Liver (tissue), 9 donors: ENCODE results near the gene LOX. TPM values are rescaled to one million over a fixed set of nuclear protein-coding genes. Genes with fewer than 3 reads are reported as not detected.

ENCODE experiments used
- DNase-seq: peaks from one replicate; pipeline ENCODE4 v3.0.0-alpha.2; 2017; ENCODE audit warnings: low spot score
- H3K27ac ChIP-seq, 2 donors: one replicate each; pipeline ENCODE4 v1.7.0; 2013; ENCODE audit warnings: inconsistent platforms in 2 of 2, low read length in 2 of 2, control low read depth in 1 of 2, low read depth in 1 of 2, mild to moderate bottlenecking in 1 of 2
- H3K27me3 ChIP-seq, 4 donors: one replicate each; pipeline versions ENCODE4 v1.6.1 to v1.7.0; 2013; ENCODE audit warnings: low read length in 3 of 4, inconsistent platforms in 1 of 4, mild to moderate bottlenecking in 1 of 4, moderate library complexity in 1 of 4; ENCODE audit not compliant: control insufficient read depth in 4 of 4, insufficient read depth in 4 of 4
- H3K36me3 ChIP-seq, 4 donors: one replicate each; pipeline versions ENCODE4 v1.6.1 to v1.7.0; 2013; ENCODE audit warnings: low read length in 3 of 4, mild to moderate bottlenecking in 3 of 4, low read depth in 1 of 4, moderate library complexity in 1 of 4; ENCODE audit not compliant: control insufficient read depth in 4 of 4, insufficient read depth in 3 of 4
- H3K4me1 ChIP-seq, 4 donors: one replicate each; pipeline versions ENCODE4 v1.6.1 to v1.7.0; 2013; ENCODE audit warnings: low read length in 3 of 4, mild to moderate bottlenecking in 3 of 4, moderate library complexity in 1 of 4; ENCODE audit not compliant: control insufficient read depth in 4 of 4, insufficient read depth in 4 of 4
- H3K4me3 ChIP-seq, 3 donors: one replicate each; pipeline versions ENCODE4 v1.6.1 to v1.7.0; 2013; ENCODE audit warnings: low read length in 3 of 3, control low read depth in 1 of 3, low read depth in 1 of 3, mild to moderate bottlenecking in 1 of 3
- H3K9ac ChIP-seq, 2 donors: one replicate each; pipeline ENCODE4 v1.7.0; 2013; ENCODE audit warnings: low read length in 2 of 2, mild to moderate bottlenecking in 2 of 2, moderate library complexity in 2 of 2, control low read depth in 1 of 2, low read depth in 1 of 2
- H3K9me3 ChIP-seq, 4 donors: one replicate each; pipeline versions ENCODE4 v1.6.1 to v1.7.0; 2013; ENCODE audit warnings: low read length in 3 of 4; ENCODE audit not compliant: control insufficient read depth in 4 of 4
- ATF3 ChIP-seq: IDR thresholded peaks from 2 replicates; pipeline ENCODE4 v1.6.1; 2016; ENCODE audit warnings: antibody characterized with exemption
- EGR1 ChIP-seq, 2 donors: IDR thresholded peaks; 2 replicates each; pipeline ENCODE4 v1.6.1; 2016 to 2018; ENCODE audit warnings: antibody characterized with exemption in 2 of 2, low read depth in 2 of 2
- FOXA2 ChIP-seq: IDR thresholded peaks from 2 replicates; pipeline ENCODE4 v1.6.1; 2016; ENCODE audit warnings: antibody characterized with exemption
- GABPA ChIP-seq, 2 donors: IDR thresholded peaks in 1 of 2; conservative IDR thresholded peaks in 1 of 2; 2 replicates each; pipeline ENCODE4 v1.6.1; 2016; ENCODE audit warnings: antibody characterized with exemption in 2 of 2, mild to moderate bottlenecking in 1 of 2, moderate library complexity in 1 of 2
- HNF4A ChIP-seq, 2 donors: conservative IDR thresholded peaks; 2 replicates each; pipeline ENCODE4 v1.6.1; 2016; ENCODE audit warnings: antibody characterized with exemption in 2 of 2, mild to moderate bottlenecking in 2 of 2
- JUND ChIP-seq, 2 donors: IDR thresholded peaks; 2 replicates each; pipeline ENCODE4 v1.6.1; 2016; ENCODE audit warnings: antibody characterized with exemption in 2 of 2
- NR2F2 ChIP-seq: IDR thresholded peaks from 2 replicates; pipeline ENCODE4 v1.6.1; 2016; ENCODE audit warnings: antibody characterized with exemption
- RAD21 ChIP-seq, 2 donors: IDR thresholded peaks; 2 replicates each; pipeline ENCODE4 v1.6.1; 2016; ENCODE audit warnings: antibody characterized with exemption in 2 of 2, mild to moderate bottlenecking in 2 of 2
- TAF1 ChIP-seq: conservative IDR thresholded peaks from 2 replicates; pipeline ENCODE4 v1.6.1; 2016; ENCODE audit warnings: antibody characterized with exemption, mild to moderate bottlenecking
- WGBS: extraction: QIAGEN DNeasy Blood & Tissue Kit; methylation state at CpG from one replicate; pipeline ENCODE4 v1.1.7; 2013; 5-methylcytosine and 5-hydroxymethylcytosine counted together
- polyA plus RNA-seq, 2 donors: library from polyadenylated mRNA; stranded (reverse) in 1 of 2; unstranded in 1 of 2; fragments of 200-250 nt in 1 of 2; fragments of >200 nt in 1 of 2; fragmentation: Nextera tagmentation in 1 of 2; extraction: Ambion mirVana in 1 of 2; gene quantifications; one replicate each; pipeline versions ENCODE4 v1.2.1 to v1.2.3, GENCODE V29; 2013 to 2015
- total RNA-seq, 2 donors: library from RNA; depleted of rRNA; stranded (reverse); fragments of >200 nt; gene quantifications; one replicate each; pipeline ENCODE4 v1.2.3, GENCODE V29; 2014
- TF ChIP-seq, protein P1 (sequence below): IDR thresholded peaks from 2 replicates; pipeline ENCODE4 v1.6.1; 2016; ENCODE audit warnings: antibody characterized with exemption
- TF ChIP-seq, protein P2 (sequence below): fragments of 150-350 bp; IDR thresholded peaks from 2 replicates; pipeline ENCODE4 v1.5.1; 2017; ENCODE audit warnings: improper control_type of control experiment, low read depth, low read length; ENCODE audit not compliant: missing input control
- TF ChIP-seq, protein P3 (sequence below): IDR thresholded peaks from 2 replicates; pipeline ENCODE4 v1.6.1; 2016; ENCODE audit warnings: antibody characterized with exemption
- donor health status: healthy.
- donor health status: healthy.
- donor health status: healthy.
- donor health status: healthy.
- donor health status: healthy.

Gene LOX
- total and polyA plus RNA-seq, 4 donors: 0.42 to 2.2 (median 0.92) TPM

GRCh38 chr5:122051569-122051968 is 26.5 kb downstream of the LOX start:
- no peaks in the 10 kb centered on the region for H3K4me1 ChIP-seq
- WGBS: 96% methylated on average over 3 of the region's 3 CpGs
- H3K4me3 ChIP-seq: no peak overlapping the region
- H3K36me3 ChIP-seq: no peaks in the 10 kb centered on the region
- TF ChIP-seq, protein P1, sequence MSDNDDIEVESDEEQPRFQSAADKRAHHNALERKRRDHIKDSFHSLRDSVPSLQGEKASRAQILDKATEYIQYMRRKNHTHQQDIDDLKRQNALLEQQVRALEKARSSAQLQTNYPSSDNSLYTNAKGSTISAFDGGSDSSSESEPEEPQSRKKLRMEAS: no peak
- TF ChIP-seq, protein P2, sequence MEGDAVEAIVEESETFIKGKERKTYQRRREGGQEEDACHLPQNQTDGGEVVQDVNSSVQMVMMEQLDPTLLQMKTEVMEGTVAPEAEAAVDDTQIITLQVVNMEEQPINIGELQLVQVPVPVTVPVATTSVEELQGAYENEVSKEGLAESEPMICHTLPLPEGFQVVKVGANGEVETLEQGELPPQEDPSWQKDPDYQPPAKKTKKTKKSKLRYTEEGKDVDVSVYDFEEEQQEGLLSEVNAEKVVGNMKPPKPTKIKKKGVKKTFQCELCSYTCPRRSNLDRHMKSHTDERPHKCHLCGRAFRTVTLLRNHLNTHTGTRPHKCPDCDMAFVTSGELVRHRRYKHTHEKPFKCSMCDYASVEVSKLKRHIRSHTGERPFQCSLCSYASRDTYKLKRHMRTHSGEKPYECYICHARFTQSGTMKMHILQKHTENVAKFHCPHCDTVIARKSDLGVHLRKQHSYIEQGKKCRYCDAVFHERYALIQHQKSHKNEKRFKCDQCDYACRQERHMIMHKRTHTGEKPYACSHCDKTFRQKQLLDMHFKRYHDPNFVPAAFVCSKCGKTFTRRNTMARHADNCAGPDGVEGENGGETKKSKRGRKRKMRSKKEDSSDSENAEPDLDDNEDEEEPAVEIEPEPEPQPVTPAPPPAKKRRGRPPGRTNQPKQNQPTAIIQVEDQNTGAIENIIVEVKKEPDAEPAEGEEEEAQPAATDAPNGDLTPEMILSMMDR: no peak
- TF ChIP-seq, protein P3, sequence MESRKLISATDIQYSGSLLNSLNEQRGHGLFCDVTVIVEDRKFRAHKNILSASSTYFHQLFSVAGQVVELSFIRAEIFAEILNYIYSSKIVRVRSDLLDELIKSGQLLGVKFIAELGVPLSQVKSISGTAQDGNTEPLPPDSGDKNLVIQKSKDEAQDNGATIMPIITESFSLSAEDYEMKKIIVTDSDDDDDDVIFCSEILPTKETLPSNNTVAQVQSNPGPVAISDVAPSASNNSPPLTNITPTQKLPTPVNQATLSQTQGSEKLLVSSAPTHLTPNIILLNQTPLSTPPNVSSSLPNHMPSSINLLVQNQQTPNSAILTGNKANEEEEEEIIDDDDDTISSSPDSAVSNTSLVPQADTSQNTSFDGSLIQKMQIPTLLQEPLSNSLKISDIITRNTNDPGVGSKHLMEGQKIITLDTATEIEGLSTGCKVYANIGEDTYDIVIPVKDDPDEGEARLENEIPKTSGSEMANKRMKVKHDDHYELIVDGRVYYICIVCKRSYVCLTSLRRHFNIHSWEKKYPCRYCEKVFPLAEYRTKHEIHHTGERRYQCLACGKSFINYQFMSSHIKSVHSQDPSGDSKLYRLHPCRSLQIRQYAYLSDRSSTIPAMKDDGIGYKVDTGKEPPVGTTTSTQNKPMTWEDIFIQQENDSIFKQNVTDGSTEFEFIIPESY: no peak
- TF ChIP-seq NR2F2 (no peak), RAD21 (IDR thresholded peaks at IDR 0.05) (no peak), EGR1 (IDR thresholded peaks at IDR 0.05; ENCODE audit: low read depth in 2 of 2) (no peak), FOXA2 (no peak)
- no peak for DNase-seq
- no peak overlapping the region for H3K9ac ChIP-seq
- H3K9me3 ChIP-seq: no peaks in the 10 kb centered on the region
- H3K27me3 ChIP-seq: no peaks in the 10 kb centered on the region
- H3K27ac ChIP-seq: no peak overlapping the region

DNA sequence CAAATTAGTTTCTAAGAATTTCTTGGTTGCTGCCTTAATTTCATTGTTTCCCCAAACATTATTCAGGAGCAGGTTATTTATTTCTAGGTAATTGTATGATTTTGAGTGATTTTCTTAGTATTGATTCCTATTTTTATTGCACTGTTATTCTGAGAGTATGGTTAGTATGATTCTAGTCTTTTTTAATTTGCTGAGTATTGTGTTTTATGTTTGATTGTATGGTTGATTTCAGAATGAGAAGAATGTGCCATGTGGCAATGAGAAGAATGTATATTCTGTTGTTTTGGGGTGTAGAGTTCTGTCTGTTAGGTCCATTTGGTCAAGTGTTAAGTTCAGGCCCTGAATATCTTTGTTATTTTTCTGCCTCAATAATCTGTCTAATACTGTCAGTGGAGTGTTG is 27.1 kb downstream of the LOX start:
- DNase-seq: no peak
- no peak overlapping the region for H3K4me3 ChIP-seq
- no peak overlapping the region for H3K9ac ChIP-seq
- TF ChIP-seq GABPA (IDR thresholded peaks at IDR 0.05 in 1 of 2, conservative IDR thresholded peaks at IDR 0.05 in 1 of 2) (no peak), ATF3 (no peak), TAF1 (no peak)
- no peaks in the 10 kb centered on the region for H3K27me3 ChIP-seq
- H3K4me1 ChIP-seq: no peaks in the 10 kb centered on the region
- no peak overlapping the region for H3K27ac ChIP-seq
- no peaks in the 10 kb centered on the region for H3K36me3 ChIP-seq
- H3K9me3 ChIP-seq: no peaks in the 10 kb centered on the region

DNA sequence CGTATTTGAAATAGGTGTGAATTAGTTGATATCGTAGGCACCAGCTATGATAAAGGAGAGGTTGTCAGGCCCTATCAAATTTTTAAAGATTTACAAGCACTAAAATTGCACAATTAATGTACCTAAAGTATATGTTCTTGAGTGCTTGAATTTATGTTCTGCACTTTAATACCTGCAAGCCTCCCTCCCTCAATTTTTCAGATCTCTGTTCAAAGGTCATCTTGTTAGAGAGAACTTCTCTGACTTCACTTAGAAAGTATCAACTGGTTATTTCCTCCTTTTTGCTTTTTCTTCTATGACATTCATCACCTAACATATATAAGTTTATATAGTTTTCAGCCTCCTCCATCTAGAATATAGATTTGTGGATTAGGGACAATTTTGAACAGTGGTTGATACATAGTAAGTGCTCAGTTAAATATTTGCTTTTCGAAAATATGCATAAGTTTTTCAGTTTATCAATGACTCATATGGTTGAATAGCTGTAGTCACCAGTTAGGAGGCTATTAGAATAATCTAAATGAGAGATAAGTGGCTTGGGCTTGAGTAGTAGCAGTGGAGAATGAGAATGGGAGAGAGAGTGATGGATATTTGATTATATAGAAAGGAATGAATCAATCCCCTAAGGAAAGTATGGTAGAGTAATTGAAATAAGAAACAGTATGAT is 37.3 kb downstream of the LOX start:
- H3K9ac ChIP-seq: no peak overlapping the region
- peaks cover 0 to 3% (median 1%) of the 10 kb centered on the region in 4 donors for H3K9me3 ChIP-seq
- no peak overlapping the region for H3K4me3 ChIP-seq
- 91% methylated on average over 3 of the region's 3 CpGs for WGBS
- no peaks in the 10 kb centered on the region for H3K4me1 ChIP-seq
- no peak for TF ChIP-seq HNF4A (conservative IDR thresholded peaks at IDR 0.05)
- no peak for TF ChIP-seq EGR1 (IDR thresholded peaks at IDR 0.05; ENCODE audit: low read depth in 2 of 2)
- TF ChIP-seq RAD21 (IDR thresholded peaks at IDR 0.05): no peak
- no peak for TF ChIP-seq JUND (IDR thresholded peaks at IDR 0.05)
- TF ChIP-seq, protein P1: no peak
- no peaks in the 10 kb centered on the region for H3K27me3 ChIP-seq
- H3K27ac ChIP-seq: no peak overlapping the region
- no peak for DNase-seq
- H3K36me3 ChIP-seq: no peaks in the 10 kb centered on the region
